IgD-negative memory B cell (primary cell): ENCODE data around the gene ZNF507. TPM values are rescaled to one million over a fixed set of nuclear protein-coding genes. Genes with fewer than 3 reads are reported as not detected.

Experiments
- H3K27ac Mint-ChIP-seq, 3 donors: one replicate each; pipeline ENCODE4 v1.8.0; 2020 to 2022; ENCODE audit warnings: mild to moderate bottlenecking in 3 of 3, mixed read lengths in 3 of 3, moderate library complexity in 1 of 3
- H3K27me3 Mint-ChIP-seq: one replicate; pipeline ENCODE4 v1.8.0; 2021; ENCODE audit warnings: mixed read lengths
- H3K36me3 Mint-ChIP-seq: one replicate; pipeline ENCODE4 v1.8.0; 2020; ENCODE audit warnings: mild to moderate bottlenecking, mixed read lengths
- H3K4me1 Mint-ChIP-seq, 3 donors: one replicate each; pipeline ENCODE4 v1.8.0; 2020 to 2022; ENCODE audit warnings: mixed read lengths in 3 of 3, mild to moderate bottlenecking in 1 of 3
- H3K4me3 Mint-ChIP-seq, 4 donors: one replicate each; pipeline ENCODE4 v1.8.0; 2020 to 2022; ENCODE audit warnings: mild to moderate bottlenecking in 4 of 4, mixed read lengths in 4 of 4, moderate library complexity in 3 of 4
- H3K9me3 Mint-ChIP-seq, 3 donors: one replicate each; pipeline ENCODE4 v1.8.0; 2020 to 2021; ENCODE audit warnings: mixed read lengths in 3 of 3, mild to moderate bottlenecking in 1 of 3
- polyA plus RNA-seq: library from polyadenylated mRNA; unstranded; fragments of 300-500 nt; fragmentation: Illumina TruSeq; gene quantifications from one replicate; pipeline ENCODE4 v1.2.3, GENCODE V29; 2021

The ZNF507 gene
- polyA plus RNA-seq, 1 donor from 2014 or later = 6.9 TPM

DNA sequence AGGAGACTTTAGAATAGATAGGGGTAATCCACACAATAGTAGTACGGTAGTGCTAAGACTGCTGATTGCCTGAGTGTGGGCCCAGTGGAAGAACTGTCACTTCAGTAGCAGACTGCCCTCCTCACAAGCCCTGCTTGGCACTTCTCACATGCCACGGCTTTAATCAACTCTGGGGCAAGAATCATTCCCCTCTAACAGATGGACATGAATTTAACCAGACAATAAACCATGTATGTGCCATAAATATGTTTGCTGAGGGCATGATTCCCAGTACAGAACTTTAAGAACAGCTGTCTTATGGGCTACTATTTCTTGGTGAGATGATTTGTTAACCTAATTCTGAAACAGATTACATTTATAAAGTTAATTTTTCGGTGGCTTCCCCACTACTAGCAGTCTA, 82.1 kb downstream of the ZNF507 start:
- Mint-ChIP-seq H3K4me3 (no peak overlapping the region), H3K27me3 (no peaks in the 10 kb centered on the region), H3K27ac (no peak overlapping the region), H3K36me3 (no peaks in the 10 kb centered on the region), H3K9me3 (no peaks in the 10 kb centered on the region), H3K4me1 (peaks cover 0 to 4% (median 3%) of the 10 kb centered on the region in 3 donors)

GRCh38 chr19:32436692-32437091, 91.3 kb downstream of the ZNF507 start:
- no peaks in the 10 kb centered on the region for H3K4me1 Mint-ChIP-seq
- no peak overlapping the region for H3K27ac Mint-ChIP-seq
- no peak overlapping the region for H3K4me3 Mint-ChIP-seq
- H3K27me3 Mint-ChIP-seq = no peaks in the 10 kb centered on the region
- no peaks in the 10 kb centered on the region for H3K9me3 Mint-ChIP-seq
- peaks cover 16% of the 10 kb centered on the region for H3K36me3 Mint-ChIP-seq

- Mint-ChIP-seq H3K36me3 (peaks cover 16% of the 10 kb centered on the region), H3K9me3 (no peaks in the 10 kb centered on the region), H3K4me1 (no peaks in the 10 kb centered on the region), H3K27me3 (no peaks in the 10 kb centered on the region), H3K4me3 (no peak overlapping the region), H3K27ac (no peak overlapping the region)
Measured at GRCh38 chr19:32437096-32437495, 91.7 kb downstream of the ZNF507 start.

Other genes starting within 250 kb of the ZNF507 start
- gene DPY19L3, start 60.2 kb downstream of the ZNF507 start, polyA plus RNA-seq = 2.1 TPM
- 101 TPM for gene PDCD5, start 235.6 kb downstream of the ZNF507 start, polyA plus RNA-seq